Karpas-422 (cell line): ENCODE data around the gene GPR142. TPM values are rescaled to one million over a fixed set of nuclear protein-coding genes. Genes with fewer than 3 reads are reported as not detected.

Experiments
- DNase-seq: peaks from one replicate; pipeline ENCODE4 v3.0.0-alpha.2; 2015
- H2AFZ ChIP-seq: fragments of 200-600 bp; sonication (generic); 2 replicates; pipeline ENCODE4 v1.6.1; 2014; ENCODE audit warnings: antibody characterized with exemption, low read length, mixed read lengths
- H3K27ac ChIP-seq: fragments of 200-600 bp; sonication (generic); 2 replicates; pipeline ENCODE4 v1.5.1; 2014; ENCODE audit warnings: mild to moderate bottlenecking, low read length, moderate library complexity
- H3K27me3 ChIP-seq: fragments of 200-600 bp; sonication (generic); 2 replicates; pipeline ENCODE4 v1.6.1; 2014; ENCODE audit warnings: low read length, mixed read lengths
- H3K36me3 ChIP-seq: fragments of 200-600 bp; sonication (generic); 2 replicates; pipeline ENCODE4 v1.6.1; 2014; ENCODE audit warnings: low read length, mixed read lengths; ENCODE audit not compliant: insufficient read depth
- H3K4me1 ChIP-seq: fragments of 200-600 bp; sonication (generic); 2 replicates; pipeline ENCODE4 v1.6.1; 2014; ENCODE audit warnings: mild to moderate bottlenecking, low read length, mixed read lengths
- H3K4me2 ChIP-seq: fragments of 200-600 bp; sonication (generic); 2 replicates; pipeline ENCODE4 v1.6.1; 2014; ENCODE audit warnings: low read length, low read depth, mild to moderate bottlenecking; ENCODE audit not compliant: poor library complexity, severe bottlenecking
- H3K4me3 ChIP-seq: fragments of 200-600 bp; sonication (generic); 2 replicates; pipeline ENCODE4 v1.5.1; 2014; ENCODE audit warnings: mild to moderate bottlenecking, antibody characterized with exemption, low read length, mixed read lengths
- H3K79me2 ChIP-seq: fragments of 200-600 bp; sonication (generic); 2 replicates; pipeline ENCODE4 v1.6.1; 2014; ENCODE audit warnings: mild to moderate bottlenecking, low read length, mixed read lengths
- H3K9ac ChIP-seq: fragments of 200-600 bp; sonication (generic); 2 replicates; pipeline ENCODE4 v1.6.0; 2014; ENCODE audit warnings: low read length
- H3K9me2 ChIP-seq: fragments of 200-600 bp; sonication (generic), shearing (Covaris generic); replicated peaks from 2 replicates; pipeline ENCODE4 v1.6.0; 2014; ENCODE audit warnings: mild to moderate bottlenecking, low read length, moderate library complexity; ENCODE audit not compliant: insufficient read depth
- H3K9me3 ChIP-seq: fragments of 300-700, 200-600 bp; sonication (generic); 2 replicates; pipeline ENCODE4 v1.6.1; 2014; ENCODE audit warnings: low read length, mixed read lengths
- H4K20me1 ChIP-seq: fragments of 200-600 bp; sonication (generic); 2 replicates; pipeline ENCODE4 v1.6.1; 2014; ENCODE audit warnings: mild to moderate bottlenecking, antibody characterized with exemption, low read length, low read depth; ENCODE audit not compliant: insufficient read depth
- total RNA-seq: library from RNA; depleted of rRNA; stranded (reverse); fragments of >200 nt; shearing (Covaris generic); gene quantifications from 2 replicates; pipeline ENCODE4 v1.2.3, GENCODE V29; 2014; ENCODE audit warnings: low replicate concordance

The GPR142 gene
- total RNA-seq, 1 experiment from 2014 or later: not detected

DNA sequence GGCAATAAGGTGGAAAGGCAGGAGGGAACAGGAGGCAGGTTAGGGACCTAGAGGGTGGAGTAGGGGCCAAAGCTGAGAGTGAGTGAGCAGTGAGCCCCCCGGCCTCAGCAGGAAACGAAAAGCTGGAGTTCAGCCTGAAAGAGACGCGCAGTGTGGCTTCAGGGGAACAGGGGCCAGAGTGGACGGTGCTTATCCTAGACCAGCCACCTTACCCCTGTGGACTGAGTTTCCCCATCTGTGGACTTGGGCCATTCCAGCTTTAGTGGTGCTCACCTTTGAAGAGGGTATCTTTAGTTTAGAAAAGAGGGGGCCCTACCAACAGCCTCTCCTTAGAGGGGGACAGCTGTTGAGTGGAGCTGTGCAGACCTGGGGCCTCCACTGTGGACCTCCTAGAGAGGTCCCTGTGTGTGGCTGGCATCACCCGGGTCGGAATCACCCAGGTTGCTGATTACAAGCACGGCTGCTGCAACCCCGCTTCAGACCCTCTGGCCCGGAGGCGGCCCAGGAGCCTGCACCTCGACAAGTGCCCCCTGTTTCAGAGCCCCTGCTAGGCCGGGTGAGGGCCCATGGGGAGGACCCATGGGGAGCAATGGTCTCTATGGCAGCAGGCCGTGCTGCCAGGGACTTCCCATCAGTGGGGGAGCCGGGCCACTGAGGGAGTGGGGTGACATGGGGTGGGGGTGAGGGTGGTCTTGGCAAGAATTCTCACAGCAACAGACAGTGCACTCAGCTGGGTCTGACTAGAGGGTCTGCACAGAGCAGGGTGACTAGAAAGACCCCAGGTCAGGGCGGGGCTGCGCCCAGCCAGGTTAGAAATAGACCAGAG, 2.6 kb downstream of the GPR142 start:
- H4K20me1 ChIP-seq: 0 out of 2 replicates have a peak, but pooled peaks cover 3% of the 10 kb centered on the region
- H3K79me2 ChIP-seq: no peaks in the 10 kb centered on the region
- H3K27ac ChIP-seq: no peak overlapping the region
- no peak overlapping the region for H3K9ac ChIP-seq
- H3K9me3 ChIP-seq: no peaks in the 10 kb centered on the region
- no peak for DNase-seq
- H3K9me2 ChIP-seq: no peaks in the 10 kb centered on the region
- H2AFZ ChIP-seq: no peak overlapping the region
- no peaks in the 10 kb centered on the region for H3K4me1 ChIP-seq
- H3K4me2 ChIP-seq: no peak overlapping the region
- no peak overlapping the region for H3K4me3 ChIP-seq
- H3K36me3 ChIP-seq: no peaks in the 10 kb centered on the region
- no peaks in the 10 kb centered on the region for H3K27me3 ChIP-seq

DNA sequence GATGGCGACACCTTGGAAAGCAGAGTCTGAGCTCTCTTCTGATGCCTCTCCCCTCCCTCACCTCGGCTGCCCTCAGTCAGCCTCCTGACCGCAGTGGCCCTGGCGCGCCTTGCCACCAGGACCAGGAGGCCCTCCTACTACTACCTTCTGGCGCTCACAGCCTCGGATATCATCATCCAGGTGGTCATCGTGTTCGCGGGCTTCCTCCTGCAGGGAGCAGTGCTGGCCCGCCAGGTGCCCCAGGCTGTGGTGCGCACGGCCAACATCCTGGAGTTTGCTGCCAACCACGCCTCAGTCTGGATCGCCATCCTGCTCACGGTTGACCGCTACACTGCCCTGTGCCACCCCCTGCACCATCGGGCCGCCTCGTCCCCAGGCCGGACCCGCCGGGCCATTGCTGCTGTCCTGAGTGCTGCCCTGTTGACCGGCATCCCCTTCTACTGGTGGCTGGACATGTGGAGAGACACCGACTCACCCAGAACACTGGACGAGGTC, 4.4 kb downstream of the GPR142 start:
- Histone ChIP-seq H3K79me2 (no peaks in the 10 kb centered on the region), H3K4me1 (no peaks in the 10 kb centered on the region), H3K4me3 (no peak overlapping the region), H3K27me3 (no peaks in the 10 kb centered on the region), H3K9ac (no peak overlapping the region), H3K36me3 (no peaks in the 10 kb centered on the region), H3K4me2 (no peak overlapping the region), H3K27ac (no peak overlapping the region), H2AFZ (no peak overlapping the region), H4K20me1 (0 out of 2 replicates have a peak, but pooled peaks cover 3% of the 10 kb centered on the region), H3K9me3 (no peaks in the 10 kb centered on the region), H3K9me2 (no peaks in the 10 kb centered on the region)
- no peak for DNase-seq

DNA sequence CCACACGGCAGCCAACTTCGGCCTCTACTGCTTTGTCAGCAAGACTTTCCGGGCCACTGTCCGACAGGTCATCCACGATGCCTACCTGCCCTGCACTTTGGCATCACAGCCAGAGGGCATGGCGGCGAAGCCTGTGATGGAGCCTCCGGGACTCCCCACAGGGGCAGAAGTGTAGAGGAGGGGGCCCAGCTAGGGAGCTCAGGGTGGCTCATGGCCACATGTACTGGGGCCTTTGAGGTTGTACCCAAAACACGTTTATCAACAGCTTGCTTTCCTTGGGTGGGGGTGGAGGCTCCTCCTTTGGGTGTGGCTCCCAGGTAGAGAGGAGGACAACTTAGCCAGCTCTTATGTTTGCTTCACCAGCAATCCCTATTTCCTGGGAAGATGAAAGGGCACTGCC, 5.1 kb downstream of the GPR142 start:
- no peak overlapping the region for H3K27ac ChIP-seq
- H3K27me3 ChIP-seq: no peaks in the 10 kb centered on the region
- no peak overlapping the region for H3K4me2 ChIP-seq
- no peaks in the 10 kb centered on the region for H3K36me3 ChIP-seq
- no peaks in the 10 kb centered on the region for H3K9me3 ChIP-seq
- no peak overlapping the region for H3K4me3 ChIP-seq
- H3K9me2 ChIP-seq: no peaks in the 10 kb centered on the region
- no peak for DNase-seq
- no peak overlapping the region for H3K9ac ChIP-seq
- H3K4me1 ChIP-seq: no peaks in the 10 kb centered on the region
- H3K79me2 ChIP-seq: no peaks in the 10 kb centered on the region
- 0 out of 2 replicates have a peak, but pooled peaks cover 3% of the 10 kb centered on the region for H4K20me1 ChIP-seq
- no peak overlapping the region for H2AFZ ChIP-seq

DNA sequence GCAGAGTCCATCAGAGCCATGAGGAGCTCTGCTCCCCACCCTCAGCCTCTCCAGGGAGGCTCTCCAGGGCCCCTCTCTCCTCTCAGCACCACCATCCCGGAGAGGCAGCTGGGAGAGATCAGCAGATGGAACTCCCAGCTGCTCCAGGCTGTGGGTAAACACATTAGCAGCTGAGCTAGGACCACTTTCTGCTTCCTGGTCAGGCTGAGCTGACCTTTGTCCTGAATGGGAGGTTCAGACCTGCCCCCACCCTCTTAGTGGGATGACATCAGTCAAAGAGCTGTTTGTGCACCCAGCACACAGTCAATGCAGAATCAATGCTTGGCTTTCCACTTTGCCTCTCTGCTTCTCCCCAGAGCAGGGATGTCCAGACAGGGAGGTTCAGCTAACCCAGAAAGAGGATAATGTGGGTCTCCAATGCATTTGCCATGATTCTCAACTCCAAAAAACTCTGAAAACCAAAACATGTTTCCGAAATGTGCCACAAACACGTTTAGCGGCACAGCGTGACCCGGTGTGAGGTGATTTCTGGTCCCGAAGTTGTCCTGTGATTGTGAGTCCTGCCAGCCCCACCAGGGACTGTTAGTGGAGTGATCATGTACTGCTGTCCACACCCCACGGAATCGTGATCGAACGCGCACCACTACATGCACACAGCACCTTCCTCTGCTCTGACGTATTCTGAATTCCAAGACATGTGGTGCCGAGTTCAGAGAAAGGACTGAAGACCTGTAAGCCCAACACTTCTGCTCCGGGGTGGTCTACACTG, 6.7 kb downstream of the GPR142 start:
- Histone ChIP-seq H3K9me3 (no peaks in the 10 kb centered on the region), H3K9ac (no peak overlapping the region), H3K4me2 (no peak overlapping the region), H3K4me3 (no peak overlapping the region), H3K79me2 (no peaks in the 10 kb centered on the region), H4K20me1 (no peaks in the 10 kb centered on the region), H3K4me1 (no peaks in the 10 kb centered on the region), H3K27me3 (no peaks in the 10 kb centered on the region), H3K36me3 (no peaks in the 10 kb centered on the region), H3K27ac (no peak overlapping the region), H2AFZ (no peak overlapping the region), H3K9me2 (no peaks in the 10 kb centered on the region)
- no peak for DNase-seq

DNA sequence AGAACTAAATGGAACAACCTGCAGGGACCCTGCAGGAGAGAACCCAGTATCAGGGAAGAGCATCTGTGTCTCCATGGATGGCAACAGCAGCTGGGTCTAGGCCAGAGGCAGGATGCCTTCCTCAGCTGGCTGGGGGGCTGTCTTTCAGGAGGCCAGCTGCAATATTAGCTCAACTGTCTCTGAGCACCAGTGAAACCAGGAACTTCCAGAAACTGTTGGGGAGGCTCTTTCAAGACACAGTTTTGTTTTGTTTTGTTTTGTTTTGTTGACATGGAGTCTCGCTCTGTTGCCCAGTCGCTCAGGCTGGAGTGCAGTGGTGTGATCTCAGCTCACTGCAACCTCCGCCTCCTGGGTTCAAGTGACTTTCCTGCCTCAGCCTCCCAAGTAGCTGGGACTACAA, 7.6 kb downstream of the GPR142 start:
- DNase-seq: no peak
- no peaks in the 10 kb centered on the region for H3K27me3 ChIP-seq
- H3K9me2 ChIP-seq: no peaks in the 10 kb centered on the region
- H3K79me2 ChIP-seq: no peaks in the 10 kb centered on the region
- no peak overlapping the region for H3K4me2 ChIP-seq
- no peaks in the 10 kb centered on the region for H3K36me3 ChIP-seq
- H2AFZ ChIP-seq: no peak overlapping the region
- no peaks in the 10 kb centered on the region for H3K9me3 ChIP-seq
- no peaks in the 10 kb centered on the region for H4K20me1 ChIP-seq
- H3K4me1 ChIP-seq: no peaks in the 10 kb centered on the region
- no peak overlapping the region for H3K4me3 ChIP-seq
- no peak overlapping the region for H3K9ac ChIP-seq
- no peak overlapping the region for H3K27ac ChIP-seq

DNA sequence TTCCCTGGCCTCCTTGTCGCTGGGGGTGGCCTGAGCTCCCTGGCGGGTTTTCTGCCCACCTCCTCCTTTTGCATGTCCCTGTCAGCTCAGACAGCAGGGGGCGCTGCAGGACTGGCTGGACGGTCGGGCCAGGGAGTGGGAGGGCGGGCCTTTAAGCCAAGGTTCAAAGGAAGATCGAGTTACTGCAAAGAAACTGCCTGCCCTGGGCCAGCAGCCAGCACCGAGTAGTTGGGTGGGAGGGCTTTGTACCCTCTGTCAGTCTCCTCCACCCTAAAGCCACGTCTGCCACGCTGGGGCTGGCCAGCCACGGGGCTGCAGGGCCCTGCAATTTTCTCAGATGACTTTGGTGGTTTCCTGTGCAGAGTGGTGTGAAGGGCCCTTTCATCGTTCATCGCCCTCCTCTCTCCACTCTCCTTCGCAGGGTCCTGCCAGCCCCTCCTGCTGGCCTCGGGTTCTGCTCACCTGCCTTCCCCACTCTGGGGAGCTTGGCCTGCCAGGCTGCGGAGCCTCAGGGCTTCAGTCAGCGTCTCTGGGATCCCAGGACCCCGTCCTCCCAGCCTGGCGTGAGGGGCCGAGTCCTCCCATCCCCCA, 12.3 kb downstream of the GPR142 start:
- no peaks in the 10 kb centered on the region for H3K27me3 ChIP-seq
- no peaks in the 10 kb centered on the region for H4K20me1 ChIP-seq
- no peak overlapping the region for H3K27ac ChIP-seq
- no peaks in the 10 kb centered on the region for H3K9me3 ChIP-seq
- H2AFZ ChIP-seq: no peak overlapping the region
- no peak overlapping the region for H3K4me2 ChIP-seq
- no peak overlapping the region for H3K4me3 ChIP-seq
- DNase-seq: peak; percentile 92
- H3K79me2 ChIP-seq: no peaks in the 10 kb centered on the region
- H3K9ac ChIP-seq: no peak overlapping the region
- H3K4me1 ChIP-seq: no peaks in the 10 kb centered on the region
- H3K9me2 ChIP-seq: no peaks in the 10 kb centered on the region
- no peaks in the 10 kb centered on the region for H3K36me3 ChIP-seq

DNA sequence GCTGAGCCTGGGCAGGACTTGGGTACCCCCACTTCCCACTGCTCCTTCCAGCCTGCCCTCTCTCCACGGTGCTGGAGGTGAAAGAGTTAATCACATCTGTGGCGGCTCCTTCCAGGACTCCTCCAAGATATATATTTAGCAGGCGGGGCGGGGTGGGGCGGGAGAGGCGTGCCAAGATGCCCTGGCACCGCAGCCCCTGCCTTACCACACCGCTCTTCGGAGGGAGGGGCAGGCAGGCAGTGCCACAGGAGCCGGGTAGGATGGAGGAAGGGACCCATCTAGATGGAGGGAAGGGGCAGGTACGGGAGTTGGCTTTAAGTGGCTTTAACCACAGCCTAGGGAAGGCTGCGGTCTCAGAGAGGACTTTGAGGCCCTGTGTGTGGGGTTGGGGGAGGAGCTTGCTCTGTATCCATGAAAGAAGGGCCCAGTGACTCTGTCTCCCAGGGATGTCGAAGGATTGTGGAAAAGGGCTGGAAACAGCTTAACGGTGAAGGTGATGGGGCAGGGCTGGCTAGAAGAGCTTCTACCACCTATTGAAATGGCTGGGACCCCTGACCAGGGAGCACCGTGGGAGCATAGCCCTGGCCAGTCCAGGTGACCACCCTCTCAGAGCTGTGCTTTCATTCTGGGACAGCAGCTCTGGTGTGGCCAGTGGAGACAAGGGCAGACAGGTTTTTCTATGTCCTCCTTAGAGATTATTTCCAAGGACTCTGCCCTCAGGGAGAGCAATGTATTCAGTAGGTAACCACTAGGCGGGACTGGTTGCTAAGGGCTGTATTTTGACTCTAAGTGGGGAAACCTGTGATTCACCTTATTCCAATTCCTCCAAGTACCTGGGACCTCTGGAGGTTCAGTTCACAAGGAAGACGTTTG, 13.0 kb downstream of the GPR142 start:
- no peaks in the 10 kb centered on the region for H3K4me1 ChIP-seq
- H3K36me3 ChIP-seq: no peaks in the 10 kb centered on the region
- H3K27me3 ChIP-seq: no peaks in the 10 kb centered on the region
- H3K4me2 ChIP-seq: no peak overlapping the region
- no peak overlapping the region for H3K27ac ChIP-seq
- H3K9me2 ChIP-seq: no peaks in the 10 kb centered on the region
- H3K79me2 ChIP-seq: no peaks in the 10 kb centered on the region
- H4K20me1 ChIP-seq: no peaks in the 10 kb centered on the region
- no peaks in the 10 kb centered on the region for H3K9me3 ChIP-seq
- no peak overlapping the region for H3K4me3 ChIP-seq
- no peak for DNase-seq
- no peak overlapping the region for H2AFZ ChIP-seq
- no peak overlapping the region for H3K9ac ChIP-seq
